Stimulated activated CD8-positive, alpha-beta memory T cell treated with anti-CD3 and anti-CD28 coated beads, Interleukin-4, amount 100 ng/mL, for 24 hours (primary cell): ENCODE results near the gene COMP.

Experiments used
- DNase-seq: peaks from one replicate; pipeline ENCODE4 v3.0.0-alpha.2; 2020; ENCODE audit warnings: low read depth

COMP gene

DNA sequence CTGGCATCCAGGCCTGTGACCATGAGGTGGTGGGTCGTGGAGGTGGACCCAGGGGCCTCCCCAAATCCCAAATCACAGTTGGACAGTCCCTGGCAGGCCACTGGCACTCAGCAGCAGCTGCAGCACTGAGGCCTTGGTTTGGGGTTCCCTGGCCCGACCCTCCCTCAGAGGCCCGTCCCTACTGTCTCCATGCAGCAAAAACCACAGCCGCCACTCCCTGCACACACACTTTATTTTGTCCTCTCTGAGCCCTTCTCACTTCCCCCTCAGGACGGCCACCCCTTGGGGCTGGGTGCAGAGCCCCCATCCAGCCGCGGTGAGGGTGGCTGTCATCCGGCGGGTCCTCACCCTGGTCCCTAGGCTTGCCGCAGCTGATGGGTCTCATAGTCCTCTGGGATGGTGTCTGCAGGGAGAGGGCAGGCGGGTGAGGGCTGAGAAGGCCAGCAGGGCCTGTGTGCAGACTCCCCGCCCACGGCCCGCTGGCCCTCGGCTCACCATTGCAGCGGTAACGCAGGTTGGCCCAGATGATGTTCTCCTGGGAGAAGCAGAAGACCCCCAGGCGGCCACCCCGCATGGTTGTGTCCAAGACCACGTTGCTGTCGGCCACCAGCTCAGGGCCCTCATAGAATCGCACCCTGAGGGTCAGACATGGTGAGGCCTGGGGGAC lies 8.4 kb downstream of the COMP start:
- no peak for DNase-seq

GRCh38 chr19:18781885-18782527 lies 9.1 kb downstream of the COMP start:
- no peak for DNase-seq

- no peak for DNase-seq
Measured at GRCh38 chr19:18781047-18781600, 10.0 kb downstream of the COMP start.

DNA sequence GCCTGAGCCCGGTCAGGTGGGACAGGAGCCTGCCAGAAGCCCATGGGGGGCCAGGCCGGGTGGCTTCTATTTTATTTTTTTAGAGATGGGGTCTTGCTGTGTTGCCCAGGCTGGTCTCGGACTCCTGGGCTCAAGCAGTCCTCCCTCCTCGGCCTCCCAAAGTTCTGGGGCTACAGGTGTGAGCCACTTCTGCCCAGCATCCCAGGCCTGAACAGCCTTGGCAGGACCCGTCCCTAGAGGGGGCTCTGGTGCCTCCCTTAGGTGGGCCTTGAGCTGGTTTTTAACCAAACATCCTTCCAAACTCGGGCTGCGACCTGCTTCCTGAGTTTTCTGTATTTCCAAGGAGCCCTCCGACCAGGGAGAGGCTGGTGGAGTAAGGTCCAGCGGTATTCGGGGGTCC lies 10.5 kb downstream of the COMP start:
- no peak for DNase-seq

DNA sequence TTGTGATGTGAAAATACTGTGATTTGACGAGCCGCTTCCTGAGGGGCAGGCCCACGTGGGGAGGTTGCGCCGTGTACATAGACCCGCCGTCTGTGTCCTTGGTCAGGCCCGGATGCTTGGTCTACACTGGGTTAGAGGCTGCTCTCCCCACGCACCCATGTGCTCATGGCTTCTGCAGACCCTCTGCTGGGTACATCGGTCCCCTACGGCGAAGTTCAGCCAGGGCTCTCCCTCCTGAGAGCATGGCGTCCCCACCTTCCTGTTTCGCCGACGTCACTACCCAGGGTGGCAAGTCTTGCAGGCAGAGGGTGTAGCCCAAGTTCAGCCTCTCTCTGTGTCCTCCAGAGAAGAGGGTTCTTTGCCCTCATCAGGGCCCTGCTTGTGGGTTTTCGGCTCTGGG lies 11.0 kb downstream of the COMP start:
- DNase-seq: no peak

- no peak for DNase-seq
Measured at GRCh38 chr19:18778826-18779495, 12.1 kb downstream of the COMP start.

GRCh38 chr19:18778076-18778389 lies 13.1 kb downstream of the COMP start:
- no peak for DNase-seq

- no peak for DNase-seq
Measured at GRCh38 chr19:18777301-18778075, 13.6 kb downstream of the COMP start.

DNA sequence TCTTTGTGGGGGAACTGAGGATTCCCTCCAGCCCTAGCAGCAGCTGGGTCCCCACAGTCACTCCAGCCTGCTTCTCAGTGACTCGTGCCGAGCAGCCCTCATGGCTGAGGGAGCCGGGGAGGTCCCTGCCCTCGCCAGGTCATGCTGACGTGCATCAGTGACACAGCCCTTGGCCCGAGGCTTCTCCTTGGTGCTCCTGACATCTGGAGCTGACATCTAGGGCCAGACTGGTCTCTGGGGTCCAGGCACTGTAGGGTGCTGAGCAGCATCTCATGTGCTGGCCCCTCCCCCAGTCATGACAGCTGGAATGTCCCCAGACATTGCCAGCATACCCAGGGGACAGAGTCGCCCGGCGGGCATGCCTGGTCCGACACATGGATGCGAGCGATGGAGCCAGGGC lies 14.4 kb downstream of the COMP start:
- no peak for DNase-seq

- DNase-seq: no peak
Measured at GRCh38 chr19:18776288-18776594, 14.9 kb downstream of the COMP start.

- DNase-seq: no peak
Measured at GRCh38 chr19:18775586-18776287, 15.4 kb downstream of the COMP start.

GRCh38 chr19:18774782-18775444 lies 16.2 kb downstream of the COMP start:
- DNase-seq: no peak

- no peak for DNase-seq
Measured at GRCh38 chr19:18774107-18774506, 17.0 kb downstream of the COMP start.

- DNase-seq: no peak
Measured at GRCh38 chr19:18773682-18774081, 17.4 kb downstream of the COMP start.

DNA sequence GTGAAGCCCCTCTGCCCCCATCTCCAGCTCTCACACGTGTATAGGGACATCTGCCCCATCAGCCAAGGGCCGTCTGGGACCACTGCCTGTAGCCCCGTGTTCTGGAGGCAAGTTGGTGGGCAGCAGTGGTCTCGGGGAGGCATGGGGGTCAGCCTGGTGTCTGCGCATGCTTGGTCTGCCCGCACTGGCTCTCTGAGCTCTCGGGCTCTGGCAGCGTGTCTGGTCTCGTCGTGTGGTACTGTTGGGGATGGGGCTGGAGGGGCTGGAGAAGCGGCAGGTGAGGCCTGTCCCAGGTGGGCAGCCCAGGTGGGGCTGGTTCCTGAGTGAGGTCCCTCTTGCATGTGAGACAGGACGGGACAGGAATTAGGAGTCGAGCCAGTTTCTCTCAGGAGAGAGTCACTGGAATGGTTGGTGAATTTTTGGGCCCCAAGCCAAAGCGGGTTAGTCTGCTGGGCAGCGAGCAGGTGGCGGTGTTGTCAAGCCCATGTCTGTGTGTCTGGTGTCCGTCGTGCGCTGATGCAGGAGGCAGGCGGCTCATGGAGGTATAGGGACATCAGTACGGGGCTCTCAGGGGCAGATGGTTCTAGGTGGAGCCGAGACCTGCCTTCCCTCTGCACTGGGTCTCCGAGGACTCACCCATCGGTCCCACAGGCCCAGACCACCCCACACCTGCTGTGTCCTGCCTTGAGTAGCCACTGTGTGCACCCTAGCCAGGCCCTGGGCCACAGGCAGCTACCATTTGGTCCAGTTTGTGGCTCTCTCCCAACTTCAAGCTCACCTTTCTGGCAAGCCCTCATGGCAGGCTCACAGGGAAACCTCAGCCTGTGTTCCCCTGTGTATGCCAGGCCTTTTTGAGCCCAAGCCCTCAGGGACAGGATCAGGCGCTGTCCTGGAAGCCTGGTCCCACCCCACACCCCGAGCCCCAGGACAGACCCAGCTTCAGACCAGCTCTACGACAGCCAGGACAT lies 18.2 kb downstream of the COMP start:
- no peak for DNase-seq

- no peak for DNase-seq
Measured at GRCh38 chr19:18771328-18772242, 19.5 kb downstream of the COMP start.

DNA sequence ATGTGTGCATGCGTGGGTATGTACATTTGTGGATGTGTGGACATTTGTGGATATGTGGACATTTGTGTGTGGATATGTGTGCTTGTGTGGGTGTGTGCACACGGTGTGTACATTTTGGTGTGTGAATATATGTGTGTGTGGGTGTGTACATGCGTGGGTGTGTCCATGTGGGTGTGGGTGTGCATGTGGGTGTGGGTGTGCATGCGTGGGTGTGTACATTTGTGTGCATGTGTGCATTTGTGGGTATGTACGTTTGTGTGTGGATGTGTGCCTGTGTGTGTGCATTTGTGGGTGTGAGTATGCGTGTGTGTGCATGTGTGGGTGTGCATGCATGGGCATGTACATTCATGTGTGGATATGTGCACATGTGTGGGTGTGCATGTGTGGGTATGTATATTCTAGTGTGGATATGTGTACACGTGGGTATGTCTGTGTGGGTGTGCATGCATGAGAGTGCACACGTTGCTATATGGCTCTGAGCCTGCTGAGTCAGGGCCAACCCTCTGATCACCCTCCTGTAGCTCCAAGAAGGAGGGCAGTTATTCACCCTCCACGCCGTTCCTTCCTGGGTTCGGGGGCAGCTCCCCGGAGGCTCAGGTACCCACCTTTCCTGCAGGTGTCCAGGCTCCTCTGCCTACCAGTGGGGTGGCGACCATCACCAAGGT lies 20.3 kb downstream of the COMP start:
- DNase-seq: no peak

DNA sequence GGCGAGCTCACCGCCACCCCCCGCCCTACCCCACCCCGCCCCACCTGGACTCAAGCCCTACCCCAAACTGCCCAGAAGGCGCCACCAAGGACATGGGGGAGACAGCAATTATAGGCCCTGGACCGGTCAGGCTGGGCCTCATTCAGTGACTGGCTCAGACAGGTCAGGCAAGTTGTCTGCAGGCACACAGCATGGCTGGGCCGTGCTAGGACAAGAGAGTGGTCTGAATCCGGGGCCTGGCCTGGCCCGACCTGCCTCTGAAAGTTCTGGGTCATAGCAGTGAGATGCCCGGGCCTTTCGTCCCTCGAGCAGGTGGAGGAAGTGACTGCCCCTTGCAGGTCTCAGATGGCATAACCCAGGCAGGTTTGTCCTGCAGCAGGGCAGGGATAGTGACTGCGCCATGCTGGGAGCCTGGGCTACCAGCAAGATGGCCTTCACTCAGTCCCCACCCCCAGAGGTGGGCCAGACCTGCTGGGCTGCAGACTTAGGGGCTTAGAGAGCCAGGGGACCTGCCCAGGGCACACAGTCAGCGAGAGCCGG lies 21.0 kb downstream of the COMP start:
- DNase-seq: no peak
